CD4-positive, alpha-beta T cell treated with Interleukin-12 subunit alpha and Interleukin-12 subunit beta, for 1 hour (primary cell): Measurements from ENCODE around the gene MOGAT1.
"Not testable (repeated sequence)": the region's sequence is repeated elsewhere in the genome, so short reads cannot be mapped to it uniquely, and the experiment has no call there.

ENCODE experiments used
- DNase-seq: peaks from one replicate; pipeline ENCODE4 v3.0.0-alpha.2; 2020

Gene MOGAT1

GRCh38 chr2:222747526-222748160 is 76.2 kb downstream of the MOGAT1 start:
- no peak for DNase-seq

GRCh38 chr2:222750533-222750932 is 79.1 kb downstream of the MOGAT1 start:
- DNase-seq = no peak

GRCh38 chr2:222751238-222751637 is 79.8 kb downstream of the MOGAT1 start:
- DNase-seq = no peak

GRCh38 chr2:222751821-222752719 is 80.6 kb downstream of the MOGAT1 start:
- no peak for DNase-seq

DNA sequence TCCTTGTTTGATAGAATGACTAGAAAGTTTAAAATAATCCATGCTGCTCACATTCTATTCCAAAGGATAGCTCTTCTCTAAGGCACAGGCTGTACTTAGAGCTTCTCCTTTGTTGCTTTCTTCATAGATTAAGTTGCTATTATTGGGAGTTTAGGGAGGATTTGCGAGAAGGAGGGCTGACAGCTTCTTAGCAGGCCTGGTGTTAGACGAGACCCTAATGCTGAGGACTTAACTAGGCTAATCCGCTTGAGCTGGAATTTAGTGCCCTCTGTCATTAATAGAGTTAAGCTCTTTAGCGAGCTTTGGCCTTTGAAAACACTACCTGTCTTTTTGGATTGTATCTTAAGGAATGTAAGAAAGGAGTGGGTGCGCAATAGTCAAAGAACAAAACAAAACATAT is 81.3 kb downstream of the MOGAT1 start:
- DNase-seq = no peak

- no peak for DNase-seq
Observed at GRCh38 chr2:222753251-222753824, 81.9 kb downstream of the MOGAT1 start.

GRCh38 chr2:222754324-222754930 is 83.0 kb downstream of the MOGAT1 start:
- no peak for DNase-seq

GRCh38 chr2:222755593-222755992 is 84.1 kb downstream of the MOGAT1 start:
- DNase-seq = not testable (repeated sequence)

GRCh38 chr2:222756362-222756831 is 84.9 kb downstream of the MOGAT1 start:
- no peak for DNase-seq

- DNase-seq = no peak
Observed at GRCh38 chr2:222756951-222757650, 85.6 kb downstream of the MOGAT1 start.
